Activated T-helper 1 cell treated with anti-CD3 and anti-CD28 coated beads, Interleukin-12 subunit alpha, Interleukin-12 subunit beta, Interleukin-2, Interleukin-4 antibody, amounts not matched to agents 30 ng/mL and 10 ng/mL and 1 ng/mL, durations not matched to agents 14 hours and 24 hours and 36 hours (primary cell): ENCODE data around the gene NIPBL. TPM values are rescaled to one million over a fixed set of nuclear protein-coding genes. Genes with fewer than 3 reads are reported as not detected.
"Not testable (repeated sequence)": the region's sequence is repeated elsewhere in the genome, so short reads cannot be mapped to it uniquely, and the experiment has no call there.

ENCODE experiments used
- DNase-seq: peaks from one replicate; pipeline ENCODE4 v3.0.0; 2021; ENCODE audit warnings: low spot score
- H3K27ac Mint-ChIP-seq: one replicate; pipeline ENCODE4 v1.8.0; 2021; ENCODE audit warnings: mild to moderate bottlenecking, mixed read lengths
- H3K27me3 Mint-ChIP-seq: one replicate; pipeline ENCODE4 v1.8.0; 2022; ENCODE audit warnings: mild to moderate bottlenecking, moderate library complexity, mixed read lengths; ENCODE audit not compliant: insufficient read depth
- H3K36me3 Mint-ChIP-seq: one replicate; pipeline ENCODE4 v1.8.0; 2021; ENCODE audit warnings: low read depth, mixed read lengths
- H3K4me1 Mint-ChIP-seq: one replicate; pipeline ENCODE4 v1.8.0; 2021; ENCODE audit warnings: low read depth, mixed read lengths
- H3K4me3 Mint-ChIP-seq: one replicate; pipeline ENCODE4 v1.8.0; 2021; ENCODE audit warnings: mild to moderate bottlenecking, moderate library complexity, mixed read lengths
- H3K9me3 Mint-ChIP-seq: one replicate; pipeline ENCODE4 v1.8.0; 2021; ENCODE audit warnings: mixed read lengths
- intact Hi-C: fragments of 100-400 bp; cut with micrococcal nuclease; formaldehyde crosslinking; loops from one replicate; pipeline ENCODE4 v1.15.1; 2024
- total RNA-seq: library from RNA; stranded (reverse); gene quantifications from 2 replicates; pipeline ENCODE4 v1.2.3, GENCODE V29; 2022

The NIPBL gene
- total RNA-seq, 1 donor from 2014 or later, result 59.4 TPM

- Mint-ChIP-seq H3K9me3 (no peaks in the 10 kb centered on the region), H3K4me3 (no peak overlapping the region), H3K27me3 (no peaks in the 10 kb centered on the region), H3K4me1 (peaks cover 54% of the 10 kb centered on the region), H3K36me3 (peaks cover 3% of the 10 kb centered on the region), H3K27ac (no peak overlapping the region)
- intact Hi-C loops, result no loop called here
- DNase-seq, result no peak
Measured at GRCh38 chr5:36881807-36882206, 5.2 kb downstream of the NIPBL start.

- H3K4me3 Mint-ChIP-seq, result no peak overlapping the region
- DNase-seq, result no peak
- no peak overlapping the region for H3K27ac Mint-ChIP-seq
- peaks cover 3% of the 10 kb centered on the region for H3K36me3 Mint-ChIP-seq
- intact Hi-C loops, result no loop called here
- no peaks in the 10 kb centered on the region for H3K9me3 Mint-ChIP-seq
- peaks cover 56% of the 10 kb centered on the region for H3K4me1 Mint-ChIP-seq
- no peaks in the 10 kb centered on the region for H3K27me3 Mint-ChIP-seq
Measured at GRCh38 chr5:36882250-36882649, 5.7 kb downstream of the NIPBL start.

- DNase-seq, result no peak
- intact Hi-C loops, result no loop called here
- Mint-ChIP-seq H3K27me3 (no peaks in the 10 kb centered on the region), H3K9me3 (no peaks in the 10 kb centered on the region), H3K36me3 (peaks cover 8% of the 10 kb centered on the region), H3K4me3 (no peak overlapping the region), H3K4me1 (peaks cover 58% of the 10 kb centered on the region), H3K27ac (no peak overlapping the region)
Measured at GRCh38 chr5:36883894-36884462, 7.4 kb downstream of the NIPBL start.

GRCh38 chr5:36885149-36885548, 8.6 kb downstream of the NIPBL start:
- H3K27me3 Mint-ChIP-seq, result no peaks in the 10 kb centered on the region
- peaks cover 57% of the 10 kb centered on the region for H3K4me1 Mint-ChIP-seq
- peaks cover 8% of the 10 kb centered on the region for H3K36me3 Mint-ChIP-seq
- H3K27ac Mint-ChIP-seq, result no peak overlapping the region
- intact Hi-C loops, result no loop called here
- no peaks in the 10 kb centered on the region for H3K9me3 Mint-ChIP-seq
- DNase-seq, result no peak
- no peak overlapping the region for H3K4me3 Mint-ChIP-seq

GRCh38 chr5:36885566-36886485, 9.3 kb downstream of the NIPBL start:
- Mint-ChIP-seq H3K4me1 (peaks cover 54% of the 10 kb centered on the region), H3K27ac (no peak overlapping the region), H3K4me3 (no peak overlapping the region), H3K27me3 (no peaks in the 10 kb centered on the region), H3K36me3 (peaks cover 8% of the 10 kb centered on the region), H3K9me3 (no peaks in the 10 kb centered on the region)
- intact Hi-C loops, result no loop called here
- no peak for DNase-seq

GRCh38 chr5:36886791-36887190, 10.2 kb downstream of the NIPBL start:
- intact Hi-C loops, result no loop called here
- no peak overlapping the region for H3K27ac Mint-ChIP-seq
- H3K4me1 Mint-ChIP-seq, result peaks cover 44% of the 10 kb centered on the region
- H3K4me3 Mint-ChIP-seq, result no peak overlapping the region
- no peak for DNase-seq
- peaks cover 6% of the 10 kb centered on the region for H3K9me3 Mint-ChIP-seq
- H3K27me3 Mint-ChIP-seq, result no peaks in the 10 kb centered on the region
- peaks cover 14% of the 10 kb centered on the region for H3K36me3 Mint-ChIP-seq

GRCh38 chr5:36887532-36887931, 11.0 kb downstream of the NIPBL start:
- H3K9me3 Mint-ChIP-seq, result peaks cover 10% of the 10 kb centered on the region
- H3K27me3 Mint-ChIP-seq, result no peaks in the 10 kb centered on the region
- H3K4me1 Mint-ChIP-seq, result peaks cover 38% of the 10 kb centered on the region
- peak overlapping the region; percentile 4 for H3K27ac Mint-ChIP-seq
- intact Hi-C loops, result no loop called here
- no peak overlapping the region for H3K4me3 Mint-ChIP-seq
- peaks cover 16% of the 10 kb centered on the region for H3K36me3 Mint-ChIP-seq
- DNase-seq, result no peak

- H3K36me3 Mint-ChIP-seq, result peaks cover 16% of the 10 kb centered on the region
- H3K27ac Mint-ChIP-seq, result no peak overlapping the region
- peaks cover 39% of the 10 kb centered on the region for H3K4me1 Mint-ChIP-seq
- intact Hi-C loops, result loop anchor here (2.0 kb wide), 1 partner anchor 14 kb away; no protein-coding TSS in a partner anchor
- H3K9me3 Mint-ChIP-seq, result peaks cover 10% of the 10 kb centered on the region
- H3K27me3 Mint-ChIP-seq, result no peaks in the 10 kb centered on the region
- H3K4me3 Mint-ChIP-seq, result no peak overlapping the region
- DNase-seq, result no peak
Measured at GRCh38 chr5:36888303-36888702, 11.7 kb downstream of the NIPBL start.

- intact Hi-C loops, result loop anchor here (1.0 to 2.0 kb wide), 2 partner anchors 11 to 14 kb away; no protein-coding TSS in a partner anchor
- Mint-ChIP-seq H3K9me3 (peaks cover 10% of the 10 kb centered on the region), H3K27ac (peak overlapping the region; percentile 16), H3K36me3 (peaks cover 14% of the 10 kb centered on the region), H3K27me3 (no peaks in the 10 kb centered on the region), H3K4me3 (no peak overlapping the region), H3K4me1 (peaks cover 39% of the 10 kb centered on the region)
- DNase-seq, result no peak
Measured at GRCh38 chr5:36889264-36889663, 12.7 kb downstream of the NIPBL start.

GRCh38 chr5:36891266-36891665, 14.7 kb downstream of the NIPBL start:
- no peak overlapping the region for H3K4me3 Mint-ChIP-seq

GRCh38 chr5:36892085-36892830, 15.7 kb downstream of the NIPBL start:
- intact Hi-C loops, H3K27me3 Mint-ChIP-seq, DNase-seq, H3K4me3 Mint-ChIP-seq, H3K27ac Mint-ChIP-seq, H3K9me3 Mint-ChIP-seq: not testable (repeated sequence)
- Mint-ChIP-seq H3K36me3 (peaks cover 16% of the 10 kb centered on the region), H3K4me1 (peaks cover 53% of the 10 kb centered on the region)

More at GRCh38 chr5:36891266-36891665, 14.7 kb downstream of the NIPBL start:
- H3K36me3 Mint-ChIP-seq, result peaks cover 15% of the 10 kb centered on the region
- intact Hi-C loops, result no loop called here
- peaks cover 10% of the 10 kb centered on the region for H3K9me3 Mint-ChIP-seq
- DNase-seq, result no peak
- no peaks in the 10 kb centered on the region for H3K27me3 Mint-ChIP-seq
- peaks cover 55% of the 10 kb centered on the region for H3K4me1 Mint-ChIP-seq
- H3K27ac Mint-ChIP-seq, result no peak overlapping the region

GRCh38 chr5:36894954-36895353, 18.4 kb downstream of the NIPBL start:
- H3K27ac Mint-ChIP-seq, result no peak overlapping the region
- intact Hi-C loops, result no loop called here

GRCh38 chr5:36896476-36896875, 19.9 kb downstream of the NIPBL start:
- no peak for DNase-seq
- peaks cover 57% of the 10 kb centered on the region for H3K4me1 Mint-ChIP-seq
- H3K9me3 Mint-ChIP-seq, result peaks cover 17% of the 10 kb centered on the region
- H3K4me3 Mint-ChIP-seq, result no peak overlapping the region
- H3K27ac Mint-ChIP-seq, result no peak overlapping the region
- intact Hi-C loops, result no loop called here
- H3K36me3 Mint-ChIP-seq, result peaks cover 11% of the 10 kb centered on the region
- H3K27me3 Mint-ChIP-seq, result no peaks in the 10 kb centered on the region

More at GRCh38 chr5:36894954-36895353, 18.4 kb downstream of the NIPBL start:
- peaks cover 50% of the 10 kb centered on the region for H3K4me1 Mint-ChIP-seq
- DNase-seq, result no peak
- H3K36me3 Mint-ChIP-seq, result peaks cover 12% of the 10 kb centered on the region
- no peaks in the 10 kb centered on the region for H3K27me3 Mint-ChIP-seq
- peaks cover 10% of the 10 kb centered on the region for H3K9me3 Mint-ChIP-seq
- no peak overlapping the region for H3K4me3 Mint-ChIP-seq
